GM21526 (cell line): ENCODE results near the gene SLC5A12.

Source experiments
- ATAC-seq: cut with Tn5 transposase; IDR thresholded peaks from one replicate; pipeline ENCODE4 v1.9.1; 2021; ENCODE audit warnings: moderate library complexity; ENCODE audit not compliant: unreplicated experiment, low FRiP score

Gene SLC5A12, protein sequence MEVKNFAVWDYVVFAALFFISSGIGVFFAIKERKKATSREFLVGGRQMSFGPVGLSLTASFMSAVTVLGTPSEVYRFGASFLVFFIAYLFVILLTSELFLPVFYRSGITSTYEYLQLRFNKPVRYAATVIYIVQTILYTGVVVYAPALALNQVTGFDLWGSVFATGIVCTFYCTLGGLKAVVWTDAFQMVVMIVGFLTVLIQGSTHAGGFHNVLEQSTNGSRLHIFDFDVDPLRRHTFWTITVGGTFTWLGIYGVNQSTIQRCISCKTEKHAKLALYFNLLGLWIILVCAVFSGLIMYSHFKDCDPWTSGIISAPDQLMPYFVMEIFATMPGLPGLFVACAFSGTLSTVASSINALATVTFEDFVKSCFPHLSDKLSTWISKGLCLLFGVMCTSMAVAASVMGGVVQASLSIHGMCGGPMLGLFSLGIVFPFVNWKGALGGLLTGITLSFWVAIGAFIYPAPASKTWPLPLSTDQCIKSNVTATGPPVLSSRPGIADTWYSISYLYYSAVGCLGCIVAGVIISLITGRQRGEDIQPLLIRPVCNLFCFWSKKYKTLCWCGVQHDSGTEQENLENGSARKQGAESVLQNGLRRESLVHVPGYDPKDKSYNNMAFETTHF

DNA sequence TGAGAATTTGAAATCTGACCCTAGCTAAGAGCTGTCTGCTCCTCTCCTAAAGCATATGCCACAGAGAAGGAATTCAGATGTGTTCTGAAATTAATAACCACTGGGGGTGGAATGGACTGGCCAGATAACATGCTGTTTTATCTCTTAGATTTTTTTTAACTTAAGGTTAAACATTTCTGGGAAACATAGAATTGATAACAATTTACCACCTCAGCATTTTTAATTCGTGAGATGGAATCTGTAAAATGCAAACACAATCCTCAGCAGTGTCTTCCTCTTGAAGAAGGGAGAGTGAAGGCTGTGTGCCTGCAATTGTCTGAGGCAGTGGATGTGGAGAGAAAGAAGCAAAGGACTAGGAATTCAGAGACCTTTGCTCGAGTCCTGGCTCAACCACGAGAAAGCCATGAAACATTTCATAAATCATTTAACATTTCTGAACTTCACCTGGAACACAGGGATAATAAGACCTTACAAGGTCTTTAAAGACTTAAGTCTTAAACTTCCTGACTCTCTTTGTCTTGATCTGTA lies at the start of gene SLC5A12:
Gene SLC5A12, minus strand, starts transcription at position 113 of the 528 bp plus-strand sequence. CDS start 346 bp downstream, outside the sequence.
- ATAC-seq = no peak

- no peak for ATAC-seq
These were observed 47.2 kb upstream of the SLC5A12 start for GRCh38 chr11:26769027-26769426.

DNA sequence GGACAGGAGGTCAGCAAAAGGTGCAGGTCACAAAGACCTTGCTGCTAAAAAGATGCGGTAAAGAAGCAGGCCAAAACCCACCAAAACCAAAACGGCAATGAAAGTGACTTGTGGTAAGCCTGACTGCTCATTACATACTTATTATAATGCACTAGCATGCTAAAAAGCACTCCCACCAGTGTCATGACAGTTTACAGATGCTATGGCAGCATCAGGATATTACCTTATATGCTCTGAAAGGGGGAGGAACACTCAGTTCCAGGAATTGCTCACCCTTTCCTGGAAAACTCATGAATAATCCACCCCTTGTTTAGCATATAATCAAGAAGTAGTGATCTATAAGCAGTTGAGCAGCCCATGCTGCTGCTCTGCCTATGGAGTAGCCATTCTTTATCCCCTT lies 45.2 kb upstream of the SLC5A12 start:
- no peak for ATAC-seq

GRCh38 chr11:26765323-26765722 lies 43.5 kb upstream of the SLC5A12 start:
- ATAC-seq = no peak

DNA sequence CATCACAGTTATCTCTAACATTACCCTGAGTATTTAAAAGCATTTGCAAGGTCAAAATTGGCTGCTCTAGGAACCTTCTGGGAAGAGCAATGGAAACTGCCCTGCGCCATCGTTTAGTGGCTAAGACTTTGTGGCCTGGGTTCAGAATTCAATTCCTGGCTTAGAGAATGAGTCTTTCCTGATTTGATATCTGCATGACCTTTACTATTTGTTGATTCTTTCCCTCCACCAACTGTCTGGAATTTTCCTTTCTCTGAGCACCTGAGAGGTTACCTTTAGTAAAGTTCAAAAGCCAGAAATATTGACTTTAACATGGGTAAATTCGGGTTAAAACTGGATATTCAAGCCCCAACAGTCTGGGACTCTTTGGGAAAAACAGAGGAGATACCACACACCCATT lies 43.0 kb upstream of the SLC5A12 start:
- ATAC-seq = no peak

DNA sequence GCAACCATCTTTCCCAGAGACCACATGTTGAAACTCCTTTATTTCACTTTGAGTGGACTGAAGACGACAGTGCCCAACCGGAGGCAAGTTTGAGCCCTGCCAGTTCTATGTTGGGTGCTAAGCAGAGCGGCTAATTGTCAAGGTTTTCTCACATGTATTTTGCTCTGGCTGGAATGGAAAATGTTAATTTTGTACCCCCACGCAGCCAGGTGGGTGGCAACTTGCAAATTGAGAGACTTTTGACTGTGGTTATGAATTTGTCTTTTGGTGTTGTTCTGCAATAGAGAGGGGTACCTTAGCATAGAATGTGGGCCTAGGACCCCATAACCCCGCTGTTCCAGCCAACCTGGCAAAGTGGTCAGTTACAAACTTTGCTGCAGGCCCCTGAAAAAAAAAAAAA lies 42.5 kb upstream of the SLC5A12 start:
- no peak for ATAC-seq

DNA sequence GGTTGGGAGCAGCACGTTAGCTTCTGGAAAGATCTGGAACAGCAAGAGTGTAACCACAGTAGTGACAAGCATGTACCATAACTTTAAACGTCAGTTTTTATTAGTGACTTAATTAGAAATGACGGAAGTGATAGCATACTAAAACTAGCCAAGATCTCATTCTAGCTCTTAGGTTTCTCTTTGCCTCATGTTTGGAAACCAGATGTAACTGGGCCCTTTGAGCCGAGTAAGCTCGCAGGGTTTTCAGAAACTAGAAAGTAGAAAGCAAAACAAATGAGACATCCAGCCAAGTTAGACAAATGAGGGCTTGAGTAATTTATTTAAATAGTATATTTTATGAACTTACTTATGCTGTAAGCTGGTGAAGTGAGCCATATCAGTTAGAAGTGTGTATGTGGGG lies 40.2 kb upstream of the SLC5A12 start:
- ATAC-seq = no peak

DNA sequence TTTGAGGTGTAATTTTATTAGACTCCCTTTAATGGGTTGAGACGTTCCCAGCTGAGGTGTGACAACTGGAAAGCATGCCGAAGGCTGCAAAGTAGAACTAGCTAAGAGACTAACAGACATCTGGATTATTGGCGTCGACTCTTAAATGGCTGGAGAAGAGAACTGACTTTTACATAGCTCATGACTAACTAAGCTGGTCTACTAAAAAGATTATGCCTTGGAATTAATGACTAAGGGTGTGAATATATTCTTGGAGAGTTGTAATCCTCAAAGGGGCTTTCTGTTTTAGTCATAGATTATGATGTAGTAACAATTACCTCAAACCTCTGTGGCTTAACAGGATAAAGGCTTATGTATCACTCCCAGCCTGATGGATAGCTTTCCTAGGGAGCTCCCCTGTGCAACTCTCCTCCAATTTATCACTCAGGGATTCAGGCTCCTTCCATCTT lies 39.5 kb upstream of the SLC5A12 start:
- no peak for ATAC-seq

GRCh38 chr11:26757995-26758394 lies 36.1 kb upstream of the SLC5A12 start:
- no peak for ATAC-seq

DNA sequence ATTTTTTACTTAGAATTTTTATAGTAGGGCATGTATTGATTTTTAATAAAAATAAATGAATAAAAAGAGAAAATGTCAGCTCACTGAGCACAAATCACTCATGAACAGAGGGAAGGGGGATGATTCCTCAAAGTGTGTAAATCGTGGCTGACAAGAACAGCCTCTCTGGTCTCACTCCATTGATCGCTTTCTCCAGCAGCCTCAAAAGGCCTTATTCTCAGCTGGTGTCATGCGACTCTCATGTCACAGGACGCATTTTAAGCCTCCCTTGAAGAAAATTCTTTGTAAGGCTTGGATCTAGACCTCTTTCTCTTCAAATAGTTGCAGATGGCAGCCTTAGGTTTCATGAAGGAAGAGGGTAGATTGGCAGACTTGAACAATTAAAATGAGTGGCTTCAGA lies 33.9 kb upstream of the SLC5A12 start:
- ATAC-seq = no peak

DNA sequence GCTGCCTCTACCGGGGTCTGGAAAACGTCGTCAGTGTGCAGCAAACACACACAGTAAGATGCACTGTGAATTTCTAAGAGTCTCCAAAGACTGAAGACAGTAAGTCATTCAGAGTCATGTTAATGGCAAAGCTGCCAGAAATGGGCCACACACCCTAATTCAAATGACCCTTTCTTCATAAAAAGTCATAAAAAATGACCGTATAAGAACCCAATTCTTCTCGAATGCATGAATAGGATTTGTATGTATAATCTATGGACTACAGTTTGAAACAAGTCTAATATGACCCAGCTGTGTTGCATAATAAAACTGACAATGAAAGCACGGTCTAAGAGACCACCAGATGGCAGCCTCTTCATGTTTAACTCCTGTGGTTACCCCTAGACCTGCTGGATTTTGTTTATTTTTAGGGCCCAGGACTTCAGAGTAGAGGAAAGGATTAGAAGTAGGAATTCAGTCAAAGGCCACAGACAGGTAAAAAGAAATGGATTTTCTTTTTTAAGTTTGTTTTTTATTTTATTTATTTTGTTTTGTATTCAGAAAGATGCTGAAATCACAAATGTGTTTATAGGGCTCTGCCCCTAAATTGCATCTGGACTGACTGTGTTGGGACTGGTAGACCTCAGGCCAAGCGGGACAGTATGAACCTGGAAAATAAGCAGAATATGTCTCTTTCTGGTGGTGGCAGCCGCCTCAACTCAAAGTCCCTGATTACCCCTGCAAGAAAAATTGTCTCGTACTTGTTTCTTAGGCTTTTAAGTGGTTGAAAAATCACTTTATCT lies 32.1 kb upstream of the SLC5A12 start:
- peak; percentile 55 for ATAC-seq

DNA sequence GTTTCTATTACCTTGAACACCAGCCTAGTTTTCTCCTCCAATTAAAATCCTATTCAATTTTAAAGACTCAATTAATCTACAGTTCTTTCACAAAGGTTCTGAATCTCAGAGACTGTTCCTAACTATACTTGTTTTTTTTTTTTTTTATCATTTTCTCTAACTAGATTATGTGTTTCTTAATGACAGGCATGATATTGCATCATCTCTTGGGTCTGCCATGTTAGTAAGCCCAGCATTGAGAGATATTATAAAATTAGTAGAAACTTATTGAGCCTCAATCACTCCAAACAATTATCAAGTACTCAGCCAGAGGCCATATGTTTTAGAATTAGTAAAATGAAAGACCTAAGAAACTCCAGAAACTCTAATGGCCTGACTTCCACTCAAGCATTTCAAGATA lies 28.1 kb upstream of the SLC5A12 start:
- ATAC-seq = no peak

DNA sequence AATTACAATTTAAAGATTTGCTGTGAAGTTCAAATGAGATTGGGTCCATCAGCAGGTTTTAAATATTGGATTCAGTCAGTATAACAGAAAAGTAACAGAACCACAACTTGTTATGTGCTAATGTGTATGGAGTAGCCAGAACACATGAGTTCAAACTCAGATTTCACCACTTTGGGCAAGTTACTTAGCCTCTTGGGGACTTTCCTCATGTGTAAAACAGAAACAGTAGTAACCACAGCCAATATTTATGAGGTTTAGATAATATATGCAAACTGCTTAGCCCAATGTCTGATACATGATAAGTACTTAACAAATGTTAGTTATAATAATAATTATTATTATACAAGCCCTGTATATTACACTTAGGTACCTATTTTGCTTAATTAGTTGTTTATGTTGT lies 21.8 kb upstream of the SLC5A12 start:
- ATAC-seq = no peak

GRCh38 chr11:26742966-26743365 lies 21.1 kb upstream of the SLC5A12 start:
- no peak for ATAC-seq

- no peak for ATAC-seq
These were observed 19.2 kb upstream of the SLC5A12 start for GRCh38 chr11:26741036-26741435.

DNA sequence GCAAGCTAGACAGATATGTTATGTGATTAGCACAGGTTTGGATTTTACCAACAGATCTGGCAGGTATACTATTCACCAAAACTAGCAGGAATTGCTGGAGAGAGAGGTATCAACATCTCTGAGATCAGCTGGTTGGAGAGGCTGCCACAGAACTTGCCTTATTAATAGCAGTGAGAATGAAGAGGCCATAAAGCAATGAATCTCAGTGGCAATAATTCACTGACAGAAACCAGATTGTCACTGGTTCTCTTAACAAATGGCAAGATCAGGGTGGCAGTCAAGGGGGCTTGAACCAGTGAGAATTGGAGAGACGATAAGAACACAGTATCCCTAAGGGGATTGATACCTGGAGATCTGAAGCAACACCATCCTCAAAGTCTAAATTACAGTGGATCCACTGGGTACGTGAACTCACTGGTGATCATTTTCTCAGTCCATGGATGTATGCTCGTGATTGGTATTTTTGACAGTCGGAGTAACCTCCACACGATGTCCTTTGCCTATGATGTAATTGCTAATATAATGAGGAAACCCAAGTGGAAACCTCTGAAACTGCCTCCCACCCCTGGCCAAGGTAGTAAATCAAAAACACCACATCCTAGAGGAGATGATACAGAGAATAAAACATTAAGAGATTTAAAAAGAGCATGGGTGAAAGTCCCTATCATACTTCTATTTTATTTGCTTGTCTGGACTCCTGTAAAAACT lies 17.7 kb upstream of the SLC5A12 start:
- no peak for ATAC-seq

GRCh38 chr11:26734691-26735090 lies 12.8 kb upstream of the SLC5A12 start:
- no peak for ATAC-seq

- ATAC-seq = no peak
These were observed 9.2 kb upstream of the SLC5A12 start for GRCh38 chr11:26731084-26731456.

DNA sequence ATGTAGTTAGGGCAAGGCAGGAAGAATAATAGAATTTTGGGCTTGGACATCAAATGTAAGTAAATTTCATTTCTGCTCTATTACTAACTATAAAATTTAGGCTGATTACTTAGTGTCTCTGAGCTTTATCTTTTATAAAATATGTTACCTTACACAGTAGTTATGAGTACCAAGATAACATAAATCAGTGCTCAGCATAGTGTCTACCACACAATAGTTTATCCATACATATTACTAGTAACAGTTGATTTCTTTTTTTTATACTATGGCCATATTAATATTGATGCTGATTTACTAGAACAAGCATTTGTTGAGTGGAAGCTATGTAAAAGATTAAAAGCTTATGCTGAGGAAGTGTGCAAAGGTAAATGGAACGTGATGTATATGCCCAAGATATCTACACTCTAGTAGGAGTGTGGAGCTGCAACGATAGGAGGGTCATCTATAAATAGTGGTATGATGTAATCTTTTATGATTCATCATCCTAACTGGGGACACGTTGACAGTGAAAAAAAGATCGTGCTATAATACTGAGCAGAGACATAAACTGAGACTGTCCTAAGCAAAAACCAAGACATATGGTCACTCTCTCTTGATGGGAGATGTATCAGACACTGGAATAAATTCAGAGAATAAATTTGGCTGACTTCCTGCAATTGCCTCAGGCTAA lies 8.7 kb upstream of the SLC5A12 start:
- ATAC-seq = no peak

- ATAC-seq = no peak
These were observed 7.4 kb upstream of the SLC5A12 start for GRCh38 chr11:26729284-26729683.
